HEK293T (cell line): ENCODE results near the gene UBE2G1.

Experiments
- ARNT ChIP-seq: fragments of 450-650 bp; IDR thresholded peaks from 2 replicates; pipeline ENCODE4 v1.6.1; 2017; ENCODE audit warnings: mild to moderate bottlenecking
- BHLHE40 ChIP-seq: fragments of 450-650 bp; IDR thresholded peaks from 2 replicates; pipeline ENCODE4 v1.6.1; 2016; ENCODE audit warnings: mild to moderate bottlenecking, moderate library complexity, borderline replicate concordance
- CTBP1 ChIP-seq: fragments of 450-650 bp; IDR thresholded peaks from 2 replicates; pipeline ENCODE4 v1.6.1; 2016; ENCODE audit warnings: borderline replicate concordance
- ELF4 ChIP-seq: fragments of 450-650 bp; IDR thresholded peaks from 2 replicates; pipeline ENCODE4 v1.6.1; 2017; ENCODE audit warnings: antibody characterized with exemption
- FOXM1 ChIP-seq: fragments of 450-650 bp; IDR thresholded peaks from 2 replicates; pipeline ENCODE4 v1.6.1; 2017; ENCODE audit warnings: mild to moderate bottlenecking, borderline replicate concordance
- HDGF ChIP-seq: fragments of 450-650 bp; IDR thresholded peaks from 2 replicates; pipeline ENCODE4 v1.6.1; 2017; ENCODE audit warnings: antibody characterized with exemption, borderline replicate concordance
- L3MBTL2 ChIP-seq: fragments of 450-650 bp; conservative IDR thresholded peaks from 2 replicates; pipeline ENCODE4 v1.6.1; 2016; ENCODE audit warnings: mild to moderate bottlenecking
- LEF1 ChIP-seq: fragments of 450-650 bp; IDR thresholded peaks from 2 replicates; pipeline ENCODE4 v1.6.1; 2017; ENCODE audit warnings: mild to moderate bottlenecking, borderline replicate concordance
- NFRKB ChIP-seq: fragments of 450-650 bp; IDR thresholded peaks from 2 replicates; pipeline ENCODE4 v1.6.1; 2016; ENCODE audit warnings: mild to moderate bottlenecking, moderate library complexity
- SP1 ChIP-seq: fragments of 450-650 bp; IDR thresholded peaks from 2 replicates; pipeline ENCODE4 v1.6.1; 2017
- SUZ12 ChIP-seq: fragments of 450-650 bp; IDR thresholded peaks from 2 replicates; pipeline ENCODE4 v1.6.1; 2016; ENCODE audit warnings: mild to moderate bottlenecking
- TARDBP ChIP-seq: fragments of 450-650 bp; IDR thresholded peaks from 2 replicates; pipeline ENCODE4 v1.6.1; 2016
- ZNF384 ChIP-seq: fragments of 450-650 bp; IDR thresholded peaks from 2 replicates; pipeline ENCODE4 v1.6.1; 2016

GRCh38 chr17:4366327-4367063 lies at the start of gene UBE2G1:
- no peak for TF ChIP-seq FOXM1
- TF ChIP-seq CTBP1, result no peak
- no peak for TF ChIP-seq LEF1
- no peak for TF ChIP-seq ELF4
- no peak for TF ChIP-seq TARDBP
- TF ChIP-seq BHLHE40, result no peak
- TF ChIP-seq HDGF, result no peak
- TF ChIP-seq SP1, result no peak
- TF ChIP-seq ZNF384, result no peak
- TF ChIP-seq ARNT, result no peak
- TF ChIP-seq NFRKB, result no peak
- no peak; the same call in 1 of the 2 replicates for TF ChIP-seq L3MBTL2
- no peak for TF ChIP-seq SUZ12
